Measurements from ENCODE around the gene ZNF775.

ZNF775 gene

DNA sequence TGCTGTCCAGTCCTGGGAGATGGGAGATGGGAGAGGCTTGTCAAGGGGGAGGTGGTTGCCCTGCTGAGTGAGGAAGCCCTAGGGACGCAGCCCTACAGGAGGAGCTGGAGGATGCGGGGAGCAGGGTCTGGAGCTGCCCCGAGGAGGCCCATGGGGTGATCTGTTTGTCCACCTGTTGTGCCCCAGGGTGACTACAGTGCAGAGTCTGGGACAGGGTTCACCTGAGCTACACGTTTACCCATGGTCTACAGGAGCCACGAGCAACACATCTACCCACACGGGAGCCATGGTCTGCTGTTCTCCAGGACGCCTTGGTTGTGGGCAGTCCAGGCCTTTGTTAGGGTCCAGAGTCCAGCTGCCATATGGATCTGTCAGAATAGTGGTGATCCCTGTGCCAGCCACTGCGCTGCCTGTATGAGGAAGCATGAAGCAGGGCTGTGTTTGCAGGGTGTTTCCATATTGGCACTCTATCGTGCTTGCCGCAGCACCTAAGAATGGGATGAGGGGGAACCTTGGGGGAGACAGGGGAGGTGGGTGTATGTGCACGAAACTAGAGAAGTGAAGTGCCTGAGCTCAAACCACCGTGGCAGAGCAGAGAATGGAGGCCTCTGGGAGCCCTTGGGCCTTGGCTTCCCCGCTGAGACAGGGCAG, 23.7 kb downstream of the ZNF775 start:
- DNase-seq, result no peak

DNA sequence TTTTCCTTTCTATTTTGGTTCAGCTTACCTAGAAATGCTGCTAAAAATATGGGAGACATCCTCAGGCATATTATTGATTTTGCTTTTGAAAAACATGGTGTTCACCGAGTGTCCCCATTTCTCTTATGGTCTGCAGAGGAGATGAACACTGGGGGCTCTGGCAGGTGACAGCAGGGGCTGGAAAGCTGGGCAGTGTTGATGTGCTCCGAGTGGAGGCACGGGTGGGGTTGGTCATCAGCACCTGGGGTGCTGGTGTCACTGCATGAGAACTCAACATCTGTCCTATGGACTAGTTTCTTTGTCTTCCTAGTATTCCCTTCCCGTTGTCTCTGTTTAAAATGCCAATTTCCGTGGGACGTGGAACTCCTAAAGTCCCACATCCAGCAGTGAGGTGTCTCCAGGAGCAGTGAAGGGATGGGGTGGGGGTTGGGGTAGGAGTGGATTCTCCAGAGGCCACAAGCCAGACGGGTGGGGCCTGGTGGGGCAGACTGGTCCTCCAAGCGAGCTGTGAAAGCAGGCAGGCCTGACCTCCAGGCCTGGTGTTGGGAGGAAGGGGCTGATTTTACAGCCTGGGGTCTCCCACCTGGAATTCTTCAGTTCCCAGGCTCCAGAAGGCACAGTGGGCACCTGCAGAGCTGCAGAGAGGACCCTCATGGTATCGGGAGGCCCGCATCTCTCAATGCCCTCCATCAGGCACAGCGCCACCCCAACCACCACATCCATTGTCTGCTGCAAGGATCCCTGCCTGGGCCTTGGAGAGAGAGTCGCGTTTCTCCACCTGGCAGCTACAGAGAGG, 24.4 kb downstream of the ZNF775 start:
- DNase-seq, result no peak

DNA sequence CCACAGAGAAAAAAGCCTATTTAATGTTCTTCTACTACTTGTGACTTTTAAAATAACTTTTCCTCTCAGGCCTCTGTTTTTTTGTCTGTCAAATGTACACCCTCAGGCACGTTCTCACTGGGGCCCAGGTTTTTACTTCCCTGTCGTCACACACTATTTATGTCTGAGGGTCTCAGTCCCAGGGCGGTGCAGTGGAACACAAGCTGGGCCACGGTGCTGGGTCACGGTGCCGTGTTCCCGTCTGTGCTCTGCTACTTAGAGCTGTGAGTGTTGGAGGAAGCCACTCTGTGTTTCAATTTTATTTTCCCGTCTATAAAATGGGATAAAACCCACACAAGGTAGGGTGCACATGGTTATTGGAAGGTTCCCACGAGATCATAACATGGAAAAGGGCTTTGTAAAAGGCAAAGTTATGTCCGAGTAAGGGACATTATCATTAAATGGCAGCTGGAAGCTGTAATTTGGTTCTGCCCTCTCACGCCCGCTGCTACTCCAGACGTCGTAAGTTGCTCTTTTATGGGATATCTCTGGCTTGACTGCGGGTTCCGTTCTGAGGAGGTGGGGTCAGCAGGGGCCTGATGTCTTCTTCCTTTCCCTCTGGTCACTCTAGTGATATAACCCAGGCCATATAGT, 25.2 kb downstream of the ZNF775 start:
- DNase-seq, result no peak

DNA sequence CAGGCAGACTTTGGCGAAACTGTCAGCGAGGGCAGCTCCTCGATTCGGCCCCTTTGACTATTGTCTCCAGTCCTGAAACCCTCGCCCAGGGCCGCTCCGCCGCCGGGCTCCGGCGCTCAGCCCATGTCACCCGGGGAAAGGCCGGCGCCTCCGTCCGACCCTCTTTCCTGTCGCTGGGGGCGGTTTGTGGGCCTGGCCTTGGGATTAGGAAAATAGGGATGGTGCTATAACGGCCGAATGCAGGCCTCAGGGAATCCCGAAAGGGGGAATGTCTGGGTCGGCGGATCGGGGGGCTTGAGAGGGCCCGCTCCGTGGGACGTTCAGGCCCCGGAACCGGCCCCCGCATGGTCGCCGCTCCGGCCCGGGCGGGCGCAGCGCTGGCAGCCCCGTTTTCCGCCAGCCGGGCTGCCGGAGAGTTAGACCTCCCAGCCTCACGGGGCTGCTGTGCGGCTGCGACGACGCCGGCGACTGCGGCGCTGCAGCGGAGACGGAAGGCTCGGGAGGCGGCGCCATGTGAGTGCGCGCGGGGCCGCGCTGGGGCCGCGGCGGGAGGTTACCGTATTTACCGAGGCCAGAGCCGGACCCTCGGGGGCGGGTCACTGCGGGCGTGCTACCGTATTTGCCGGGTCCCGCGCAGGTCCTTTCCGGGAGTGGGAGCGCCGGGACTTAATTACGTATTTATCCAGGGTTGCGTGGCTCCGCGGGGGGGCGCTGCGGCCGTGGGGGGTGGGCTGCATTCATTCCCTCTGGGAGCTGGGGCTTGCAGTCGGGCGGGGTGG, 25.9 kb downstream of the ZNF775 start:
- peak; percentile 75 to 78 for DNase-seq

DNA sequence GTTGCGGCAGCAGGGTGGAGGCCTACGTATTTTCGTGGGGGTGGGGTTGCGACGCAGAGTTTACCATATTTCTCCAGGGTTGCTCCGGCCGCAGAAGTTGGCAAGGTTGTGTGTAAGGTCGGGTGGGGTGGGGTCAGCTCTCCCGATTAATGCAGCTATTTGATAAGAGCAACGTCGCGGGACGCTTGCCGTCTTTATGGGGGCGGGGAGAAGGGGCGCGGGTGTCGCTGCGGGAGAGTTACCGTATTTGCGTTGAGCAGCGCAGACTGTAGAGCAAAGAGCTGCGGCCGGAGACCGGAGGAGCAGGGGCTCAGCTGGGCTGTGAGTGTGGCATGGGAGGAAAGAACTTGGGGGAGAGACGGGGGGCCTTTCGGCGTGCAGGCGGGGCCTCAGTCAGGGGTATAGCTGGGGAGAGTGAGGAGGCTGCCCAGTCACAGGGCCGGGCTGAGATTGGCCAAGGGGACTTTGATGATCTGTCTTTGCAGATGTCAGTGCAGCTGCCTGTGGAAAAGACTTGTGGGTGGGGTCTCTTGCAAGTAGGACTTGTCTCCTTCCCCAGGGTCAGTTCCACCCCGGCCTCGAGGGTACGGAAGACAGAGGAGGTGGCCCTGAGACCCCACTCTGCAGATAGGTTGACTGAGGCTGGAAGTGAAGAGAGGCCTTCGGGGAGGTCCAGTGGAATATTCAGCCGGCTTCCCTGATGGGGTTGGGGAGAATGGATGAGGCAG, 26.6 kb downstream of the ZNF775 start:
- peak; percentile 3 to 43 for DNase-seq

DNA sequence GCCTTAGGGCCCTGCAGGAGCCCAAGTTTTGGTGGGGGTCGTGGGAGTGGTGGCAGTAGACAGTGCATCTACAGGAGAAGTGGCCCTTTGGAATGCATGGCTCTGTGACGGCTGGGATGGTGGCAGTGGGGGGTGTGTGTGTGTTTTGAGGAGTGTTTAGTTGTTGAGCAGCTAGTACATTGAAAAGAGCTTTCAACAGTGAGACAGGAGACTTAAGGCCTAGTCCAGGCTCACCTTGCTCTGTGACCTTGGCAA, 27.1 kb downstream of the ZNF775 start:
- no peak for DNase-seq

DNA sequence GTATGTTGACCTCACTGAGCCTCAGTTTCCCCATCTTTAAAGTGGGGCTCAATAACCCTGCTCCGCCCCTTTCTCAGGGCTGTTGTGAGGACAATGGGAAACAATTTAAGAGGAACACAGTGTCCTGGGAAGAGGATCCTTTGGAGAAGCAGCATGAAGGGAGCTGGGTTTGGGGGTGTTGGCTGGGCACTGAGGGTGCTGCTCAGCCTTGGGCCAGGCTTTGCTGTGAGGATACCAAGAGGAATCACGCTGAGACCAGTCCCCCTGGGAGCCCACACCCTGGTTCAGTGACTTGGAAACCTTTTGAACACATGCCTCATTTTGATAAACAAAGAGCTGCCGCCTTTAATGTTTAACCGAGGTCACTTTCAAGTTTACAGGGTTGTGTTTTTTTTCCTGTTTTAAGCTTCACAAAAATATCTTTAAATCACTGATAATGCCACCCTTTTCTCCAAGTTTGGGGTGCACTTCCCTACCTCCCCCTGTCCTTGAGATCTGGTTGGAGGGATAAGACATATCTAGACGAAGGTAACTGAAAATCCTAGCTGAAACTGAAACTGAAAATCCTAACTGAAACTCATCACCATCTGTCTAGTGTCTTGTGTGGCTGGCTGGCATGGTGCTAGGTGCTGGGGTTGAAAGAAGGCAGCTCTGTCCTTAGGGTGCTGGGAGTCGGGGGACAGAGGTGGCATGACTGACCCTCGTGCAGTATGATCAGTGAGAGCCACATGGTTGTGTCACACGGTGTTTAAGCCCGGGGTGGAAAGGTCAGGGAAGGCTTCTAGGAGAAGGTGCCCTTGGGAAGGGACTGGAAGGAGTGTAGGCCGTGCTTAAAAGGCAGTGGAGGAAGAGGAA, 27.7 kb downstream of the ZNF775 start:
- DNase-seq, result peak; percentile 23 to 37

DNA sequence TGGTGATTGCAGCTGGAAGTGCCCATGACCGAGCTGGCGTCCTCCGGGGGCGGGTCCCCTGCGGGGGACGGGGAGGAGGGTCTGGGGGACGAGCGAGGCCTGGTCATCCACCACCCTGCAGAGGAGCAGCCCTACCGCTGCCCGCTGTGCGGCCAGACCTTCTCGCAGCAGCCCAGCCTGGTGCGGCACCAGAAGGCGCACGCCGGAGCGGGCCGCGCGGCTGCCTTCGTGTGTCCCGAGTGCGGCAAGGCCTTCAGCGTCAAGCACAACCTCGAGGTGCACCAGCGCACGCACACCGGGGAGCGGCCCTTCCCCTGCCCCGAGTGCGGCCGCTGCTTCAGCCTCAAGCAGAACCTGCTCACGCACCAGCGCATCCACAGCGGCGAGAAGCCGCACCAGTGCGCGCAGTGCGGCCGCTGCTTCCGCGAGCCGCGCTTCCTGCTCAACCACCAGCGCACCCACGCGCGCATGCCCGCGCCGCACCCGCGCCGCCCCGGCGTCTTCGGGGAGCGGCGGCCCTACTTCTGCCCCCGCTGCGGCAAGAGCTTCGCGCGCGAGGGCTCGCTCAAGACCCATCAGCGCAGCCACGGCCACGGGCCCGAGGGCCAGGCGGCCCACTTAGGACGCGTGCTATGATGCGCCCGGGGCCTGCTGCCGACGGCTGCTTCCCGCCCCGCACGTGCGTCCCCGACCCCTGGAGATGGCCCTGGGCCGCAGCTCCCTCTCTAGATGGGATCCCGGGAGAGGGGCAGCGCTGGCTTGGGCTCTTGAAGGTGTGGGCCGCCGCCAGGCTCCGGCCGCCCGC, 28.7 kb downstream of the ZNF775 start:
- no peak for DNase-seq

DNA sequence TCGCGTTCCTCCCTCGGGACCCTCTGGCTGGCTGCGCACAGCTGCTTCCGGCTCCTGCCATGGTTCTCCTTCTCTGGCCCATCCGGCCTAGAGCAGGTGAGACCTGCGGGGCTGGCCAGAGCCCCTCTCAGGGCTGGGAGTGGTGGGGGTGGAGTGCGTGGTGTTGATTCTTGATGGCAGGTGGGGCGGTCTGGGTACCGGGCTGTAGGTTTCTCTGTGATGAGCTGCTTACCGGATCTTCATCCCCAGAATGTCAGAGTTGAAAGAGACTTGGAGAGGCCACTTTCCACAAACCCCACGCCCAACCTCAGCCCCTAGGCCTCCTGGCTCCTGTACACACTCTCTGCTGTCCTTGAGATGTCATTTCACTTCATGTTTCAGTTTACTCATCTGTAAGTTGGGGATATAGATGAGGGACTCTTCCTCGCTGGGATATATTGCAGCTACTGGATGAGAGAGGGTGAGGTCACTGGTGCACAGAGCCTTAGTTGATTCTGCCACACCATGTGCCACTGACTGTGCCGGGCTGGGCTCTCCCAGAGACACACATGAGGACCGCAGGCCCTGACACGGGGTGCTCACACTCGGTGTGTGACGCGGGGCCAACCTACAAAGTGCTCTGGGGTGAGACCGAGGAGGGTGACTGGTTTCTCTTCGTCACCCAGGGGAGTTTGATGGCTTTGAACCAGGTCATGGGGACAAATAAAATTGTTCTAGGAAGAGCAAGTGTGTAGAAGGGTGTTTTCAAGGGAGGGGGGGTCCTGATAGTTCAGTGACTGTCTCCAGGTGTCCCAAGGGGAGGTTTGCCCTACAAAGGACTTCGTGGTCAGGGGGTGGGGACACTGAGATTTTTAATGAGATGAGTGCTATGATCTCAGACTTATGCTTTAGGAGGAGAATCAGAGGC, 29.5 kb downstream of the ZNF775 start:
- no peak for DNase-seq

DNA sequence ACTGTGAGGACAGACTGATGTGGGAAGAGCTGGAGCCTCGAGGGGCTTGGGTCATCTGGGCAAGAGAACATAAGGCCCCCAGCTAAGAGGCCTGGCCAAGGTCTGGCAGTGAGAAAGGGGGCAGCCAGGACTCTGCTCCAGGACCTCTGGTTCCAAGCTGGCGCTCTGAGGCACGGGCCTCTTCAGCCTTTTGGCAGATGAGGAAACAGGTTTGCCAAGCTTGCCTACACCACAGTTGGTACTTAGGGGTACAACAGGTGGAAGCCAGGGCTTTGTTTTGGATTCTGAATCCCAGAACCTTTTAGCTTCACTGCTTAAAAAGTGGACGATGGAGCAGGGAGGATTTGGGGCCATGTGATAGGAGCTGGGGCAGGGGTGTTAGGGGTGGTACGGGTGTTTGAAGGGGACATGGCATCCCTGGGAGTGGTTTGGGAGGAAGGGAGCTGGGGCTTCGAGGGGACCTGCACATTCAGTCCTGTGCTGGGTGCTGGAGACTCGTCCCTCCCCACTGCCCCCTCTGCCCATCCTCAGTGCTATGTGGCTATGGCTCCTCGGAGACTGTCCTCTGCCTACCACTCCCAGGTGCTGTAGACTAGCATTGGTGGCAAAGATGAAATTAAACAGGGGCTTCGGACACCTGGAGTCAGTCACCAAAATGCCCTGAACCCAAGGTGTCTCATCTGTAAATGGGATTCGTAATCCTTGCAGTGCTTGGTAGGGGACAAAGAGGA, 30.3 kb downstream of the ZNF775 start:
- no peak for DNase-seq

DNA sequence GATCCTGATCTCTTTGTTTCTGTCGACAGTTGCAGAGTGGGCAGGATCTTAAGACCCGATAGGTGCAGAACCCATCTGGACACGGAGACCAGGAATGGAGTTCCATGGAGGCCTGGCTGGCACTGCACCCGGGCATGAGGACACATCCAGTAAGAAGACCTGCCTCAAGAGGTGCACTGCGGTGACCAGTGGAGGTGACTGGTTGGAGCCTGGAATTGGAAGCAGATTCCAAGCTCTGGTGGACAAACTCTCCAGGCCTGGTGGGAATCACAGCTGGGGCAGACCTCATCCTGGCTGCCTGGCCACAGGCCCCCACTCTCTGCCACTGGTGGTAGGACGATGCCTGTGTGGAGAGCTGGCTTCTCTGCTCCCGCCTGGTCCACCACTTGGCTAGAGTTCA, 31.0 kb downstream of the ZNF775 start:
- no peak for DNase-seq

DNA sequence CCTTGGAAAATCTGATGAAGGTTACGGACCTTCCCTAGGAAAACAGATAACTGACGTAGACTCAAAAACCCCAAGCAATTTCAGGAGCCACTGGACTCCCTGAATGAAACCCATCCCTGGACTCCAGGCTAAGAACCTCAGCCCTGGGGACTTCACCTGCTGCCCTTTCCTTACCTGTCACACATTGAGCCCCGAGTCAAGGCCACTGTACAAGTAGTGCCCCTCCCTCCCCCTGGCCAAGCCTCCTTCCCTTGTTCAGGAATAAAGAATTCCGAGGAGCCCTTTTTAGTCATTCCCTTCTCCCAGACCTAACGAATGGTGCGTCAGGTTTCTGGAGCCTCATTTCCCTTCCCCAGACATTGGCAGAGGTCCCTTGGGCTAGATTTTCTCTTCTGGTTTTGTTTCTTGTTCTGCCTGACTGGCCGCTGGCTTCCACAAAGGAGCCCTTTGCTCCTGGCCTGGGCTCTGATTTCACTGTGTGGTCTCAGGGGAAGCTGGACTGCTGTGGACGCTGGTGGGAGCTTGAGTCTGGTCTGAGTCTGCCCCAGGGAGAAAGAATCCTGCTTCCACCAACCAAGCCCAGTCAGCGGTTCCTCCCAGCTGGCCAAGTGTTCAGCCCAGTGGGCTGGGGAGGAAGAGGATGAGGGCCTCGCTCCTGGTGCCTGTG, 31.7 kb downstream of the ZNF775 start:
- DNase-seq, result no peak

DNA sequence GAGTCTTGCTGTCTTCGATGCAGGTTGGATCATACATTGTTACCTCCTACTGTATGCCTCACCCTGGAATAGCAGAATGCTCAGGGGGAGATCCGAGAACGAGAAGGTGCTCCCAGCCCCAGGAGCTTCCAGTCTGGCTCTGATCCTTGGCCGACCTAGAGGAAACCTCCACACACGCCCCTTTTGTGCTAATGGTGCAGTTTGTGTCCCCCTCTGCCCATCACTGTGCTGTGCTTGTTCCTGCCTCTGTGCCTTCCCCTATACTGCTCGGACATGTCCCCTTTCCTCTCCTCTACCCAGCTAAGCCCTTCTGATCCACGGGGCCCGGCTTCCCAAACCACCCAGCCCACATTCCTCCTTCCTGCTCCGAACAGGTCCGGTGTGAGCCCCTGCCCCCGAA, 32.5 kb downstream of the ZNF775 start:
- DNase-seq, result no peak

DNA sequence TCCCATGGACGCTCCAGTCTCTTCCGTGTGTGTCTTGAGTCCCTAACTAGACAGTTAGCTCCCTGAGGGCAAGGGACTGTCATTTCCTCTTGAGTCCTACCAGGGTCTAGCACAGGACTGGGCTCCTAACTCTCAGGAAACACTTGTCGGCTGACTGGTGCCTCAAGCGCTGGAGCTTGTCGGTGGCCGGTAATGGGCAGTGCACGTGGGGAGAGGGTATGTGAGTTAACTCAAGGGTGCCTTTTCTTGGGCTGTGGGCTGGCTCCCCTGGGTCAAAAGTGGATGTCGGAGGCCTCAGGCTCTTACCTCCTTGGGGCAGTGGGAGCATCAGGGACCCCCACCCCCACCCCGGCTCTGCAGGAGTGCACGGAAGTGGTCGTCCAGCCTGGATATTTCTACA, 32.9 kb downstream of the ZNF775 start:
- no peak for DNase-seq

DNA sequence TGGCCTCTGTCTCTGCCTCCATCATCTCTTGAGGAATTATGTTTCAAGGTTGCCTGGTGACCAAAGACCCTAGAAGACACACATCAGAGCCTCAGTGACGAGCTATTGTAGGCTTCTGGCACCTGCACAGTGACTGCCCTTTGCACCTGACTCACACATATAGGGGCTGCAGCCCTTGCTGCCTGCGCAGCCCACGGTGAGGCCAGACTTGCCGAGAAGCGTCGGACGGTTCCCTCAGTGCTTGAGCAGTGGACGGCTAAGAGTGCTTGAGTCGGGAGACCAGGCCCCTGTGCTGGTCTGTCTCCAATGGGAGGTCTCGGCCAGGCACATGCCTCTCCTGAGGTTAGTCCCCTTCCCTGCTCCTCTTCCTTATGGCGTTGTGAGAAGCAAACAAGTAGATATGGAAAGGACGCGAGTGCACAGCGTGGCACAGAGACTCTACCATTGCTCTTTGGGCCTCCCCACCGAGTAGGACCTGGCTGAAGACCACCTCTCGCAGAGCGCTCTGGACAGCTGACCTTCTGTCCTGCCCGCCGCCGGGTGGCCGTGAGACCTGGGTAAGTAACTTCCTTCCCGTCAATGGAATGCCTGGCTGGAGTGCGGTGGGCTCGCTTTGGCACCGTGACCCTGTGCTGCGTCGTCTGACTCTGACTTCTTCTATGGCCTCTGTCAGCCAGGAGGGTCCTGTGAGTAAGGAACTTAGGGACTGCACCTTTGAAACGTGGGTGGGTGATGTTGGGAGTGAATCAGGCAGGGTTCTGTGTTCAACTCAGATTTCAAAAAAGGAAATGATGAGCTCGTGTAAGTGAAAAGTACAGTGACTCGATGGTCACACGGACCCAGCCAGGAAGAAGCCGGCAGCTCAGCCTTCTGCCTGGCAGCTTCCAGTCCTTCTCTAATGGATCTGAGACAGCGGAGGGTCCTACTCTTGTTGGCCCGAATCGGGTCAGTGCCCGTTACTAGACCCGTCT, 33.7 kb downstream of the ZNF775 start:
- peak in 1 of 2 donors; percentile 62 for DNase-seq

DNA sequence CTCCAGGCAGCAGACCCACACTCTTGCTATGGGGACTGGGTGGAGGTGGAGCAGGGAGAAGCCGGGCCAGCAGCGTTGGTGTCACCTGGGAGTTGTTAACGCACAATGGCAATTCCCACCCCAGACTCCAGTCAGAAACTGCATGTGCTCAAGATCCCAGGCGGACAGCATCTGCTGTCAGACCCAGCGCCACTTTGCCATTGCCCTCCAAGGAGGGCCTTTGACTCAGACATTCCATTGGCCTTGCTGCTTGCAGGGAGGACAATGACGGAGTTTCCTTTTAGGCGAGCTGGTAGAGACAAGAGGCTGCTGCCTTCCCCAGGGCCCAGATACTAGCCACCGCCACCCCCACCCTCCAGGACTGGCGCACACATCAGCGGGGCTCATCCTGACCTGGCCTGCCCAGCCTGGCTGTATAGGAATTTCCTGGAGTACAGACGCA, 34.5 kb downstream of the ZNF775 start:
- no peak for DNase-seq

Measured in inflammatory macrophage treated with lipopolysaccharide for 1 hour (primary cell).